Measurements from ENCODE around the gene PML. TPM values are rescaled to one million over a fixed set of nuclear protein-coding genes. Genes with fewer than 3 reads are reported as not detected.

PML gene
- total and polyA plus RNA-seq, 4 donors: 8.2 to 15.2 (median 10.8) TPM

DNA sequence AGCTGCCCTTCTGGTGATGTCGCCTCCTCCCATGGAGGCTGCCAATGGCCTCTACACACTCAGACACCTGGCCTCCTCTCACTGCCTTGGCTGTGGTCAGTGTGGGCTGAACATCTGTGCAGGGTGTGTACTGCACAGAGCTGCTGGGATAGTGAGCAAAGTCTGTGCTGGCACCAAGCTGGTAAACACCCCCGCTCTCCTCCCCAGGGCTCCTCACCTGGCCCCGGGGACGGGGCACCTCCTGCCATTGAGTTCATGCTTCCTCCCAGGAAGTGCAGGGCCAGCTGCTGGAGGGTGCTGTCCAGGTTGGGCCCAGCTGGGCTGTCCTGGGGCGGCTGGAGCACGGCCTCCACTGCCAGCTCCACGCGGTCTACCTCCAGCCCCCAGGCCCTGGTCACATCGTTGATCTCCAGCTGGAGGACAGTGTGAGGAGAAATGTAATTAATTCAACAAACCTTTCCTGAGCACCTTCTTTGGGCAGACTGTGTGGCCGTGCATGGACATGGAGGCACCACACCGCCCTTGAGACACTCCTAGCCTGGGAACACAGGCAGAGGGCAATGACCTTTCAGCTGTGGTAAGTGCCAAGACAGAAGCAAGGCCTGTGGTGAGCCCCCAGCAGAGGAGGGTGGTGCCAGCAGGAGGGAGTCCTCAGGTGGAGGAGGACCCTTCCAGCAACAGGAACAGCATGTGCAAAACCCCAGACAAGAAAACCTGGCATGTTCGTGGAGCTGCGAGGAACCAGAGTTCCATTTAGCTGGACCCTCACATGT is 9.2 kb upstream of the PML start:
- Histone ChIP-seq H3K4me3 (ENCODE audit: low read depth in 1 of 3, low read length in 3 of 3) (no peak overlapping the region), H3K36me3 (ENCODE audit: control insufficient read depth in 4 of 4, insufficient read depth in 3 of 4, low read depth in 1 of 4, low read length in 3 of 4) (peaks cover 0 to 20% (median 0%) of the 10 kb centered on the region in 4 donors), H3K4me1 (ENCODE audit: control insufficient read depth in 4 of 4, insufficient read depth in 4 of 4, low read length in 3 of 4) (peaks cover 0 to 5% (median 4%) of the 10 kb centered on the region in 4 donors), H3K27me3 (ENCODE audit: control insufficient read depth in 4 of 4, insufficient read depth in 4 of 4, low read length in 3 of 4) (no peaks in the 10 kb centered on the region), H3K27ac (ENCODE audit: low read depth in 1 of 2, low read length in 2 of 2) (no peak overlapping the region), H3K9me3 (ENCODE audit: control insufficient read depth in 4 of 4, low read length in 3 of 4) (no peaks in the 10 kb centered on the region), H3K9ac (ENCODE audit: low read depth in 1 of 2, low read length in 2 of 2) (no peak overlapping the region)
- 89% methylated on average over 13 of the region's 13 CpGs for WGBS
- TF ChIP-seq RXRA (IDR thresholded peaks at IDR 0.05) (no peak), YY1 (IDR thresholded peaks at IDR 0.05) (no peak), HNF4G (IDR thresholded peaks at IDR 0.05) (no peak), GABPA (IDR thresholded peaks at IDR 0.05 in 1 of 2, conservative IDR thresholded peaks at IDR 0.05 in 1 of 2) (no peak)
- no peak for DNase-seq (ENCODE audit: low spot score)

DNA sequence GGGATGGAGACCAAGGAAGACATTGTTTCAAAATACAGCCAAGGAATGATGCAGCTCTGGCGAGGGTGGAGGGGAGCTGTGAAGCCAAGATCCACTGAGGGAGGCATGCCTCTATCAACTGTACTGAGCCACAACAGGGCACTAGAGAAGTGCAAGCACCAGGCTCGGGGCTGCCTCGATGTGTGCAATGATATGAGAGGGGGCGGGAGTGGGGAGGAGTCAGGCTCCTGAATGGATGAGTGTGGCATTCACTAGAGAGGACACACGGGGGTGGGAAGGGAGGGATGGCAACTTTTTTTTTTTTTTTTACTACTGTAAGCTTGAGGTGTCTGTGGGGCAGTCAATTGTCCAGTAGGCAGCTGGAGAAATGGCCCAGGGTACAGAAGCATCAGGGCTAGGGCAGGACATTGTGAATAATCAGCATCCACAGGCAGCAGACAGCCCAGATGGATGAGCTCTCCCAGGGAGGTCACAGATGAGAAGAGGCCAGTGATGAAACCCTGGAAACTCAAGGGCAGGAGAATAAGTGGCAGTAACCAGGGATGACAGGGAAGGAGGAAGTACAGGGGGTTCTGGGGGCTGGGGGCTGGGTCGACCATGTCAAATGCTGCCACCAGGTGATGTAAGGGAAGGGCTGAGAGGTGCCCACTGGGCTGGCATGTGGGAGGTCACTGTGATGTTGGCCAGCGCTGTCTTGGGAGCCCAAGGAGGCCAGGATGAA is 8.3 kb upstream of the PML start:
- no peak overlapping the region for H3K4me3 ChIP-seq (ENCODE audit: low read depth in 1 of 3, low read length in 3 of 3)
- TF ChIP-seq, protein P1, sequence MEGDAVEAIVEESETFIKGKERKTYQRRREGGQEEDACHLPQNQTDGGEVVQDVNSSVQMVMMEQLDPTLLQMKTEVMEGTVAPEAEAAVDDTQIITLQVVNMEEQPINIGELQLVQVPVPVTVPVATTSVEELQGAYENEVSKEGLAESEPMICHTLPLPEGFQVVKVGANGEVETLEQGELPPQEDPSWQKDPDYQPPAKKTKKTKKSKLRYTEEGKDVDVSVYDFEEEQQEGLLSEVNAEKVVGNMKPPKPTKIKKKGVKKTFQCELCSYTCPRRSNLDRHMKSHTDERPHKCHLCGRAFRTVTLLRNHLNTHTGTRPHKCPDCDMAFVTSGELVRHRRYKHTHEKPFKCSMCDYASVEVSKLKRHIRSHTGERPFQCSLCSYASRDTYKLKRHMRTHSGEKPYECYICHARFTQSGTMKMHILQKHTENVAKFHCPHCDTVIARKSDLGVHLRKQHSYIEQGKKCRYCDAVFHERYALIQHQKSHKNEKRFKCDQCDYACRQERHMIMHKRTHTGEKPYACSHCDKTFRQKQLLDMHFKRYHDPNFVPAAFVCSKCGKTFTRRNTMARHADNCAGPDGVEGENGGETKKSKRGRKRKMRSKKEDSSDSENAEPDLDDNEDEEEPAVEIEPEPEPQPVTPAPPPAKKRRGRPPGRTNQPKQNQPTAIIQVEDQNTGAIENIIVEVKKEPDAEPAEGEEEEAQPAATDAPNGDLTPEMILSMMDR (IDR thresholded peaks at IDR 0.05; ENCODE audit: low read depth, low read length, missing input control): no peak
- TF ChIP-seq, protein P2, sequence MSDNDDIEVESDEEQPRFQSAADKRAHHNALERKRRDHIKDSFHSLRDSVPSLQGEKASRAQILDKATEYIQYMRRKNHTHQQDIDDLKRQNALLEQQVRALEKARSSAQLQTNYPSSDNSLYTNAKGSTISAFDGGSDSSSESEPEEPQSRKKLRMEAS (IDR thresholded peaks at IDR 0.05): no peak
- no peak for TF ChIP-seq FOXA1 (IDR thresholded peaks at IDR 0.05)
- no peak for TF ChIP-seq SP1 (IDR thresholded peaks at IDR 0.05)
- TF ChIP-seq HNF4G (IDR thresholded peaks at IDR 0.05): no peak
- TF ChIP-seq RAD21 (IDR thresholded peaks at IDR 0.05): no peak
- TF ChIP-seq FOXA2 (IDR thresholded peaks at IDR 0.05): no peak
- TF ChIP-seq EGR1 (IDR thresholded peaks at IDR 0.05; ENCODE audit: low read depth in 2 of 2): no peak
- TF ChIP-seq YY1 (IDR thresholded peaks at IDR 0.05): no peak
- TF ChIP-seq, protein P3, sequence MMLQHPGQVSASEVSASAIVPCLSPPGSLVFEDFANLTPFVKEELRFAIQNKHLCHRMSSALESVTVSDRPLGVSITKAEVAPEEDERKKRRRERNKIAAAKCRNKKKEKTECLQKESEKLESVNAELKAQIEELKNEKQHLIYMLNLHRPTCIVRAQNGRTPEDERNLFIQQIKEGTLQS (IDR thresholded peaks at IDR 0.05): no peak
- TF ChIP-seq NR2F2 (IDR thresholded peaks at IDR 0.05): no peak
- TF ChIP-seq TAF1 (conservative IDR thresholded peaks at IDR 0.05): no peak
- no peak for TF ChIP-seq JUND (IDR thresholded peaks at IDR 0.05)
- no peak for TF ChIP-seq GABPA (IDR thresholded peaks at IDR 0.05 in 1 of 2, conservative IDR thresholded peaks at IDR 0.05 in 1 of 2)
- TF ChIP-seq, protein P4, sequence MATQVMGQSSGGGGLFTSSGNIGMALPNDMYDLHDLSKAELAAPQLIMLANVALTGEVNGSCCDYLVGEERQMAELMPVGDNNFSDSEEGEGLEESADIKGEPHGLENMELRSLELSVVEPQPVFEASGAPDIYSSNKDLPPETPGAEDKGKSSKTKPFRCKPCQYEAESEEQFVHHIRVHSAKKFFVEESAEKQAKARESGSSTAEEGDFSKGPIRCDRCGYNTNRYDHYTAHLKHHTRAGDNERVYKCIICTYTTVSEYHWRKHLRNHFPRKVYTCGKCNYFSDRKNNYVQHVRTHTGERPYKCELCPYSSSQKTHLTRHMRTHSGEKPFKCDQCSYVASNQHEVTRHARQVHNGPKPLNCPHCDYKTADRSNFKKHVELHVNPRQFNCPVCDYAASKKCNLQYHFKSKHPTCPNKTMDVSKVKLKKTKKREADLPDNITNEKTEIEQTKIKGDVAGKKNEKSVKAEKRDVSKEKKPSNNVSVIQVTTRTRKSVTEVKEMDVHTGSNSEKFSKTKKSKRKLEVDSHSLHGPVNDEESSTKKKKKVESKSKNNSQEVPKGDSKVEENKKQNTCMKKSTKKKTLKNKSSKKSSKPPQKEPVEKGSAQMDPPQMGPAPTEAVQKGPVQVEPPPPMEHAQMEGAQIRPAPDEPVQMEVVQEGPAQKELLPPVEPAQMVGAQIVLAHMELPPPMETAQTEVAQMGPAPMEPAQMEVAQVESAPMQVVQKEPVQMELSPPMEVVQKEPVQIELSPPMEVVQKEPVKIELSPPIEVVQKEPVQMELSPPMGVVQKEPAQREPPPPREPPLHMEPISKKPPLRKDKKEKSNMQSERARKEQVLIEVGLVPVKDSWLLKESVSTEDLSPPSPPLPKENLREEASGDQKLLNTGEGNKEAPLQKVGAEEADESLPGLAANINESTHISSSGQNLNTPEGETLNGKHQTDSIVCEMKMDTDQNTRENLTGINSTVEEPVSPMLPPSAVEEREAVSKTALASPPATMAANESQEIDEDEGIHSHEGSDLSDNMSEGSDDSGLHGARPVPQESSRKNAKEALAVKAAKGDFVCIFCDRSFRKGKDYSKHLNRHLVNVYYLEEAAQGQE (IDR thresholded peaks at IDR 0.05): no peak
- 71% methylated on average over 7 of the region's 7 CpGs for WGBS
- H3K36me3 ChIP-seq (ENCODE audit: control insufficient read depth in 4 of 4, insufficient read depth in 3 of 4, low read depth in 1 of 4, low read length in 3 of 4): peaks cover 0 to 20% (median 0%) of the 10 kb centered on the region in 4 donors
- peaks cover 3 to 7% (median 6%) of the 10 kb centered on the region in 4 donors for H3K4me1 ChIP-seq (ENCODE audit: control insufficient read depth in 4 of 4, insufficient read depth in 4 of 4, low read length in 3 of 4)
- H3K27ac ChIP-seq (ENCODE audit: low read depth in 1 of 2, low read length in 2 of 2): no peak overlapping the region
- no peak overlapping the region for H3K9ac ChIP-seq (ENCODE audit: low read depth in 1 of 2, low read length in 2 of 2)
- DNase-seq (ENCODE audit: low spot score): no peak
- no peaks in the 10 kb centered on the region for H3K27me3 ChIP-seq (ENCODE audit: control insufficient read depth in 4 of 4, insufficient read depth in 4 of 4, low read length in 3 of 4)
- no peaks in the 10 kb centered on the region for H3K9me3 ChIP-seq (ENCODE audit: control insufficient read depth in 4 of 4, low read length in 3 of 4)

Data from liver (tissue), 9 donors.